K562 (cell line): ENCODE results near the gene POLR2C. TPM values are rescaled to one million over a fixed set of nuclear protein-coding genes. Genes with fewer than 3 reads are reported as not detected.

Source experiments
- EHMT2 ChIP-seq: fragments of 450-650 bp; IDR thresholded peaks from 2 replicates; pipeline ENCODE4 v1.6.1; 2018; ENCODE audit warnings: antibody characterized with exemption
- HLTF ChIP-seq: fragments of 450-650 bp; IDR thresholded peaks from 2 replicates; pipeline ENCODE4 v1.6.1; 2016
- MBD1 ChIP-seq: fragments of 250-450 bp; sonication (Bioruptor Pico); IDR thresholded peaks from 2 replicates; pipeline ENCODE4 v1.8.0; 2022; ENCODE audit warnings: inconsistent platforms
- NFE2L1 ChIP-seq: fragments of 450-650 bp; IDR thresholded peaks from 2 replicates; pipeline ENCODE4 v1.6.1; 2016; ENCODE audit warnings: missing genetic modification characterization, low read depth, mild to moderate bottlenecking, missing compliant biosample characterization, moderate library complexity, borderline replicate concordance
- PBX2 ChIP-seq, 2 experiments: IDR thresholded peaks in 1 of 2; conservative IDR thresholded peaks in 1 of 2; 2 replicates each; pipeline ENCODE4 v1.6.1; 2016; ENCODE audit warnings: low read depth in 2 of 2, mild to moderate bottlenecking in 1 of 2, missing compliant biosample characterization in 1 of 2, missing genetic modification characterization in 1 of 2, moderate library complexity in 1 of 2
- SIN3A ChIP-seq, 2 experiments: fragments of 150-350 bp in 1 of 2; IDR thresholded peaks; 2 replicates each; pipeline ENCODE4 v1.6.1; 2011 to 2016; ENCODE audit warnings: borderline replicate concordance in 2 of 2, low read depth in 2 of 2, low read length in 2 of 2, mild to moderate bottlenecking in 2 of 2, moderate library complexity in 2 of 2; ENCODE audit not compliant: control insufficient read depth in 1 of 2
- ZBTB9 ChIP-seq: fragments of 450-650 bp; formaldehyde crosslinking; IDR thresholded peaks from 2 replicates; pipeline ENCODE4 v1.4.0; 2020; ENCODE audit warnings: mild to moderate bottlenecking, moderate library complexity
- ZNF184 ChIP-seq: sonication (generic); formaldehyde crosslinking; IDR thresholded peaks from 2 replicates; pipeline ENCODE4 v1.5.0; 2020; ENCODE audit warnings: missing genetic modification reagents
- ZNF449 ChIP-seq: fragments of 250-450 bp; sonication (Bioruptor Pico); IDR thresholded peaks from 2 replicates; pipeline ENCODE4 v1.8.0; 2022; ENCODE audit warnings: moderate library complexity, mild to moderate bottlenecking, inconsistent platforms
- polyA plus RNA-seq, 8 experiments: library from polyadenylated mRNA; depleted of rRNA in 4 of 8; stranded (reverse) in 5 of 8; unstranded in 3 of 8; fragments of >200 nt; fragmentation: Nextera tagmentation in 2 of 8; fragmentation: Illumina TruSeq in 1 of 8; extraction: Ambion mirVana in 2 of 8; extraction: Trizol in 1 of 8; gene quantifications; 2 replicates each; pipeline versions ENCODE4 v1.2.1 to v1.2.3, GENCODE V29; 2011 to 2014; ENCODE audit warnings: inconsistent platforms in 1 of 8, missing spikeins in 1 of 8
- total RNA-seq, 7 experiments: library from RNA; depleted of rRNA in 6 of 7; stranded (reverse); fragments of >200 nt in 6 of 7; fragmentation: Illumina TruSeq in 2 of 7; extraction: Trizol in 2 of 7; gene quantifications; 2 replicates each; pipeline versions ENCODE4 v1.2.1 to v1.2.3, GENCODE V29; 2011 to 2021; ENCODE audit warnings: low replicate concordance in 1 of 7
- TF ChIP-seq, protein P1 (sequence below): fragments of 250-450 bp; sonication (Bioruptor Pico); IDR thresholded peaks from 2 replicates; pipeline ENCODE4 v1.9.0; 2021; ENCODE audit warnings: mild to moderate bottlenecking, inconsistent platforms

POLR2C gene
- total and polyA plus RNA-seq, 9 of the 15 experiments (the other 6 are each of a cell fraction or from before 2014, with no cell fraction given), result 70.3 to 163 (median 92.3) TPM

DNA sequence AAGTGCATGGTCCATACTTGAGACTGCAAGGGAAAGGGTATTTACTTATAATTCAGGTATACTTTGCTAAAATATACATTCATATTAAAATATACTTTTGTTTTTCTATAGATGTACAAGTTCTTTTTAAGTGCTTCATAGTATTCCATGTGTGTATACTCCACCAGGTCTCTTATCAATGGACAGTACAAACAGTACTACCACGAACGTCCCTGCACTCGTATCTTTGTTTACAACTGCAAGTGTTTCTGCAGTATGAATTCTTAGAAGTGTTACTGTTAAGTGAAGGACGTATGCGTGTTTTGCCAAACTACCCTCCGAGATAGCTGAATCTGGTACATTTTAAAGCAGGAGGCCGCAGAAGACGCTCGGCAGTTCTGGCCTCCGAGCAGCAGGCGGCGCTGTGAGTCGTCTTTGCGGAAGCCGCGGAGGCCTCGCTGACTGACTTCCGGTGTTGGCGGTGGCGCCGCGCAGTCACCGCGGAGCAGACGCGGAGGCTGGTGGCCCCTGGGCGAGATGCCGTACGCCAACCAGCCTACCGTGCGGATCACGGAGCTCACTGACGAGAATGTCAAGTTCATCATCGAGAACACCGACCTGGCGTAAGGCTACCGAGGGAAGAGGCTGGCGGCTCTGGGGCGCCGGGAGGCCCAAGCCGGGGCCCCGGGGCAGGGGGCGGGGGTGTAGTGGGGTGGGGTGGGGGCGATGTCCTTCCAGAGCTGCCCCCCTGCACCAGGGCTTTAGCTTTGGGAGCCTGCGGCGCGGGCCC is at the start of gene POLR2C (continued):
- TF ChIP-seq, protein P1, sequence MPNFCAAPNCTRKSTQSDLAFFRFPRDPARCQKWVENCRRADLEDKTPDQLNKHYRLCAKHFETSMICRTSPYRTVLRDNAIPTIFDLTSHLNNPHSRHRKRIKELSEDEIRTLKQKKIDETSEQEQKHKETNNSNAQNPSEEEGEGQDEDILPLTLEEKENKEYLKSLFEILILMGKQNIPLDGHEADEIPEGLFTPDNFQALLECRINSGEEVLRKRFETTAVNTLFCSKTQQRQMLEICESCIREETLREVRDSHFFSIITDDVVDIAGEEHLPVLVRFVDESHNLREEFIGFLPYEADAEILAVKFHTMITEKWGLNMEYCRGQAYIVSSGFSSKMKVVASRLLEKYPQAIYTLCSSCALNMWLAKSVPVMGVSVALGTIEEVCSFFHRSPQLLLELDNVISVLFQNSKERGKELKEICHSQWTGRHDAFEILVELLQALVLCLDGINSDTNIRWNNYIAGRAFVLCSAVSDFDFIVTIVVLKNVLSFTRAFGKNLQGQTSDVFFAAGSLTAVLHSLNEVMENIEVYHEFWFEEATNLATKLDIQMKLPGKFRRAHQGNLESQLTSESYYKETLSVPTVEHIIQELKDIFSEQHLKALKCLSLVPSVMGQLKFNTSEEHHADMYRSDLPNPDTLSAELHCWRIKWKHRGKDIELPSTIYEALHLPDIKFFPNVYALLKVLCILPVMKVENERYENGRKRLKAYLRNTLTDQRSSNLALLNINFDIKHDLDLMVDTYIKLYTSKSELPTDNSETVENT (CRISPR knock-in tag), result peak; percentile 99
- TF ChIP-seq EHMT2, result no peak; the same call in 1 of the 2 replicates
- TF ChIP-seq HLTF, result no peak
- no peak for TF ChIP-seq NFE2L1 (tag)
- peak in 1 of 2 experiments; percentile 80; a peak in 1 of 4 replicates for TF ChIP-seq SIN3A (IDR thresholded peaks at IDR 0.05; ENCODE audit: borderline replicate concordance in 2 of 2, control insufficient read depth in 1 of 2, low read depth in 2 of 2, low read length in 2 of 2)
- TF ChIP-seq ZNF184, result no peak
- no peak for TF ChIP-seq ZNF449 (CRISPR knock-in tag)
- no peak for TF ChIP-seq MBD1 (CRISPR knock-in tag)
- TF ChIP-seq PBX2 (CRISPR knock-in tag; IDR thresholded peaks at IDR 0.05; ENCODE audit: low read depth), result no peak
- TF ChIP-seq PBX2 (tag; conservative IDR thresholded peaks at IDR 0.05; ENCODE audit: low read depth), result no peak
- TF ChIP-seq ZBTB9 (CRISPR knock-in tag), result peak; percentile 56
